IPS DF 6.9 (cell line): Measurements from ENCODE around the gene TBC1D22A.
"Not testable (repeated sequence)": the region's sequence is repeated elsewhere in the genome, so short reads cannot be mapped to it uniquely, and the experiment has no call there.

ENCODE experiments used
- DNase-seq: peaks from one replicate; pipeline ENCODE4 v3.0.0-alpha.2; 2013; ENCODE audit warnings: low read depth, low spot score
- H3K27ac ChIP-seq: one replicate; pipeline ENCODE4 v1.5.1; 2013; ENCODE audit warnings: low read length, control low read depth
- H3K27me3 ChIP-seq: 2 replicates; pipeline ENCODE4 v1.6.1; 2013; ENCODE audit warnings: mild to moderate bottlenecking, low read length; ENCODE audit not compliant: control insufficient read depth, insufficient read depth
- H3K36me3 ChIP-seq: 2 replicates; pipeline ENCODE4 v1.6.1; 2013; ENCODE audit warnings: low read length; ENCODE audit not compliant: control insufficient read depth, insufficient read depth
- H3K4me1 ChIP-seq: 2 replicates; pipeline ENCODE4 v1.6.1; 2013; ENCODE audit warnings: low read length; ENCODE audit not compliant: control insufficient read depth, insufficient read depth
- H3K4me3 ChIP-seq: 2 replicates; pipeline ENCODE4 v1.5.1; 2013; ENCODE audit warnings: mild to moderate bottlenecking, low read length
- H3K9me3 ChIP-seq: 2 replicates; pipeline ENCODE4 v1.6.1; 2013; ENCODE audit warnings: low read length, inconsistent platforms; ENCODE audit not compliant: control insufficient read depth, insufficient read depth
- WGBS: extraction: QIAGEN DNeasy Blood & Tissue Kit; methylation state at CpG from one replicate; pipeline ENCODE4 v1.1.7; 2013; ENCODE audit warnings: mixed read lengths, missing lambda C conversion rate; ENCODE audit not compliant: insufficient read length, insufficient coverage; 5-methylcytosine and 5-hydroxymethylcytosine counted together

The TBC1D22A gene

DNA sequence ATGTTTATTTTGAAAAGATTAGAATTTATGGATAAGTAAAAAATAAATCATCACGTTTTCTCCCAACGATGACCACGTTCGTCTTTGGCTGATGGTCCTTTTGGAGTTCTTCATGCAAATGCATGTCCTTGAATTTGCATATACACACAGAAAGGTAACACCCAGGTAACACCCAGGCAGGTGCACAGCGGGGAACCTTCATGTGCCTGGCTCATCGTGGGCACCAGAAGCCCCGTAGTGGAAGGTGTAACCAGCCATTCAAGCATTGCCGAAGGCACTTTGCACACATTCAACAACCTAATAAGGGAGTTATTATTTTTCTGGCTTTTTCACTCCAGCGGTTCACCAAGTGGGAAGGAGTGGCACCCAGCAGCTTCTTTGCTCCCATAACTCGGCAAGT lies 404.6 kb downstream of the TBC1D22A start:
- H3K9me3 ChIP-seq = peaks cover 1% of the 10 kb centered on the region; the same call in 1 of the 2 replicates
- H3K27me3 ChIP-seq = no peaks in the 10 kb centered on the region
- no peak overlapping the region for H3K4me3 ChIP-seq
- no peaks in the 10 kb centered on the region for H3K4me1 ChIP-seq
- DNase-seq = no peak
- no peaks in the 10 kb centered on the region; the same call in 1 of the 2 replicates for H3K36me3 ChIP-seq
- no peak overlapping the region for H3K27ac ChIP-seq
- WGBS = no CpG with 5 or more reads among the region's 10 CpGs

- no CpG with 5 or more reads among the region's 6 CpGs for WGBS
- DNase-seq, H3K9me3 ChIP-seq, H3K27ac ChIP-seq, H3K27me3 ChIP-seq, H3K4me1 ChIP-seq, H3K4me3 ChIP-seq, H3K36me3 ChIP-seq: not testable (repeated sequence)
Observed at GRCh38 chr22:47167921-47168320, 405.5 kb downstream of the TBC1D22A start.

DNA sequence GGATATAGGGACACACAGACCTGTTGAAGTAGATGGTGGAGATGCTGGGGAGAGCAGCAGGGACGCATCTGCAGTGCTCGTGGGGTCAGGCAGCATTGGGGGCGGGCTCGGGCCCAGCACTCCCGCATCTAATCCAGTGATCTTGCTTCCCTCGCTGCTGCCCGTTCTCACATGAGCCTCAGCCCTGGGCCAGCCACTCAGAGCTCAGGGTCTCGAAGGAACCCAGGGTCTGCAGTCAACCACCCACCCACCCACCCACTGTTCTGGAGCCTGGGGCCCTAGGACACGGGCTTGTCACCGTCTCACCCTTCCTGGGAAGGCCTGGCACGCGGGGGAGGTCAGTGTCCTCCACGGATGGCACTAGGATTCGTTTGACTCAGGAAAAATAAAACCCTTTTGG lies 406.0 kb downstream of the TBC1D22A start:
- no CpG with 5 or more reads among the region's 14 CpGs for WGBS
- no peaks in the 10 kb centered on the region; the same call in 1 of the 2 replicates for H3K36me3 ChIP-seq
- no peaks in the 10 kb centered on the region for H3K27me3 ChIP-seq
- no peak overlapping the region for H3K27ac ChIP-seq
- no peak for DNase-seq
- no peak overlapping the region for H3K4me3 ChIP-seq
- no peaks in the 10 kb centered on the region for H3K4me1 ChIP-seq
- peaks cover 1% of the 10 kb centered on the region; the same call in 1 of the 2 replicates for H3K9me3 ChIP-seq

DNA sequence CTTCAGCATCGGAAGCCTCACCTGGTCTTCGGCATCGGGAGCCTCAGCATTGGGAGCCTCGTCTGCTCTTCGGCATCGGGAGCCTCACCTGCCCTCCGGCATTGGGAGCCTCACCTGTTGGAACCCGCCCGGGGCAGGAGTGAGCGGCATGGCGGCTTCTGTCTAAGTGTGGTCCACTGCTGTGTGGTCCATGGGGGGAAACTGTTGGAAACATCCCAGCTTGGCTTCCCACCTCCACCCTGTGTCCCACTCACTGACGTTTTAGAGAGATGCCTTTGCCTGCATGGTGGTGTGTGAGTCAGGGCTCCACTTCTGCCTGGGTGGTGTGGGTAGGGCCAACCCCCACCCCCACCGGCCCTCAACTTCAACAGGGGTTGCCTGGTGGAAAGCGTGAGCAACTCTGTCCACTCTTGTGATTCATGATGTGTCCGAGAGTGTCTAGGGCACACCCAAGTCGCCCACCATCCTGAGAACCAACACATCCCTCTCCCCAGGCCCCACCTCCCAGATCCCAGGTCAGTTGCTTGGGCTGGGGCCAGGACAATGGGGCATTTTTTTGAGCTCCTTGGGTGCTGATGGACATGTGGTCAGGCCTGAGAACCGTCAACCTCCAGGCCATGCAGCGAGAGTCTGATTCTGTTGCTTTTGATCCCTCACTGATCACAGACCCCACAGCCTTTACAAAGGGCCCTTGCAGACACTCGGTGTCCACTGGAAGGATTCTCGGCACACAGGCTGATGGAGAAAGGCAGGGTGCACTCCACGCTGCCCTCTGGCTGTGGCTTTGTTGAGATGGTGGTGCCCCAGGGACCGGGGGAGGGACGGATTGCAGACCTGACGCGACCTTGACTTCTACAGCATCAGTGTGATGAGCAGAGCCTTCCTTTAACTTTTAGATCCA lies 406.7 kb downstream of the TBC1D22A start:
- H3K27ac ChIP-seq = no peak overlapping the region
- no peaks in the 10 kb centered on the region; the same call in 1 of the 2 replicates for H3K36me3 ChIP-seq
- H3K4me3 ChIP-seq = no peak overlapping the region
- H3K27me3 ChIP-seq = no peaks in the 10 kb centered on the region
- H3K4me1 ChIP-seq = no peaks in the 10 kb centered on the region
- H3K9me3 ChIP-seq = peaks cover 1% of the 10 kb centered on the region; the same call in 1 of the 2 replicates
- peak; percentile 18 for DNase-seq
- WGBS = no CpG with 5 or more reads among the region's 25 CpGs

GRCh38 chr22:47169801-47170140 lies 407.3 kb downstream of the TBC1D22A start:
- peaks cover 1% of the 10 kb centered on the region; the same call in 1 of the 2 replicates for H3K9me3 ChIP-seq
- no CpG with 5 or more reads among the region's 9 CpGs for WGBS

GRCh38 chr22:47170511-47171440 lies 408.3 kb downstream of the TBC1D22A start:
- not testable (repeated sequence) for H3K9me3 ChIP-seq, H3K4me3 ChIP-seq, DNase-seq, H3K27me3 ChIP-seq, H3K36me3 ChIP-seq, H3K27ac ChIP-seq, H3K4me1 ChIP-seq
- WGBS = no CpG with 5 or more reads among the region's 21 CpGs

More at GRCh38 chr22:47169801-47170140, 407.3 kb downstream of the TBC1D22A start:
- Histone ChIP-seq H3K4me1 (no peaks in the 10 kb centered on the region), H3K27ac (no peak overlapping the region), H3K36me3 (no peaks in the 10 kb centered on the region; the same call in 1 of the 2 replicates), H3K4me3 (no peak overlapping the region), H3K27me3 (no peaks in the 10 kb centered on the region)
- no peak for DNase-seq

DNA sequence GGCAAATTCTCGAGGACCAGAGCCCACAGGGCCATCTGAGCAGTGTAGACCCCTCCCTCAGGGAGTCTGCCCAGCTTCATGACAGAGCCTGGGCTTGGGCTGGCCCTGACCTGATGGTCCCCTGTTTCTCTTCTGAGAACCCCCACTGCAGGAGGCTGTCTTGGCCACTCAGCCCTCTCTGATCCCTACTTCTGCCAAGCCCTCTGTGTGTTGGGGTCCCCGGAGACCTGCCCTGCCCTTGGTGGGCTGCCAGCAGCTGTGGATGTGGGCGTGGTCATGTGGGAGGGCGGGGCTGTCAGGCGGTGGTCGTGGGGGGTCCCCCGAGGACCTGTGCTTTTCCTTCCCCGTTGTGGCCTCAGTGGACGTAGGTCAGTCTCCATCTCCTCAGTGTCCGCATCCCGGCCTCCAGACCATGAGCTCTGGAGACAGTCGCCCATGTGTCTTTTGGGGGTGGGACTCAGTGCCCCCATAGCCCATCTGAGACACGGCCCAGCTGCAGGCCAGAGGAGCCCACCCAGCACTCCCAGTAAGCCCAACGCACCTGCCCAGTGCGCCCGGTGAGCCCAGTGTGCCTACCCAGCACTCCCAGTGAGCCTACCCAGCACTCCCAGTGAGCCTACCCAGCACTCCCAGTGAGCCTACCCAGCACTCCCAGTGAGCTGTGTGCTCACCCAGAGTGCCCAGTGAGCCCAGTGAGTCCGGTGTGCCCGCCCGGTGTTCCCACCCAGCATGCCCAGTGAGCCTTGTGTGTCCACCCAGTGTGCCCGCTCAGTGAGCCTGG lies 409.2 kb downstream of the TBC1D22A start:
- peaks cover 1% of the 10 kb centered on the region for H3K9me3 ChIP-seq
- H3K27ac ChIP-seq = no peak overlapping the region
- no peak overlapping the region for H3K4me3 ChIP-seq
- H3K4me1 ChIP-seq = no peaks in the 10 kb centered on the region
- no CpG with 5 or more reads among the region's 20 CpGs for WGBS
- no peak for DNase-seq
- no peaks in the 10 kb centered on the region for H3K27me3 ChIP-seq
- H3K36me3 ChIP-seq = no peaks in the 10 kb centered on the region; the same call in 1 of the 2 replicates

DNA sequence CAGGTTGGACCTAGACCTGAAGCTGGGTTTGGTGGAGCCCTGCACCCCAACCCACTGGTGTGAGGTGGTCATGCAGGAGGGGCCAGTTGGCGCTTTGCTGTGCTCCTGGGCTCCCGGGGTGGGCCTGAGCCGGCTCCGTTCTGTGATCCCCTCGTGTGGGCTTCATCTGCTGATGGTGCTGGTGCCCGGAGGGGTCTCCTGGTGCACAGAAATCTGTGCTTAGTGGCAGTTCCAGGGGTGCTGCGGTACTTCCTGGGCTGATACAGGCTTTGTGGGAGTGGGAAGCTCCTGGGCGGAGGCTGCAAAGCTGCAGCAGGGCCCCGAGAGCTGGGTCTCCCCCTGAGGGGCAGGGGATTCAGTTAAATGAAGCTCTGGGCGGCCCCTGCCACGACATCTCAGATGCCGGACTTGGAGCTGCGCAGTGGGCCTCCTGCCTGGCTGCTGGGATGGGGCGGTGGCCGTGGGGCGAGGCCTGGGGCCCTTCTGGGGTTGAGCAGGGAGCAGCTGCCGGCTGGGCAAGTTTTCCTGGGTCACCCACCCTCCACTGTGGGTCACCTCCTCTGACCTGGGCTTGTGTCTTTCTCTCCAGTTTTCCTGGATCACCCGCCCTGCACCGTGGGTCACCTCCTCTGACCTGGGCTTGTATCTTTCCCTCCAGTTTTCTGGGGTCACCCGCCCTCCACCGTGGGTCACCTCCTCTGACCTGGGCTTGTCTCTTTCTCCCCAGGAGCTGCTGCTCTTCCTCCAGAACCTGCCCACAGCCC lies 410.5 kb downstream of the TBC1D22A start:
- Histone ChIP-seq H3K4me3 (no peak overlapping the region), H3K36me3 (no peaks in the 10 kb centered on the region; the same call in 1 of the 2 replicates), H3K9me3 (peaks cover 1% of the 10 kb centered on the region), H3K27me3 (no peaks in the 10 kb centered on the region), H3K4me1 (no peaks in the 10 kb centered on the region), H3K27ac (no peak overlapping the region)
- no CpG with 5 or more reads among the region's 21 CpGs for WGBS
- no peak for DNase-seq

DNA sequence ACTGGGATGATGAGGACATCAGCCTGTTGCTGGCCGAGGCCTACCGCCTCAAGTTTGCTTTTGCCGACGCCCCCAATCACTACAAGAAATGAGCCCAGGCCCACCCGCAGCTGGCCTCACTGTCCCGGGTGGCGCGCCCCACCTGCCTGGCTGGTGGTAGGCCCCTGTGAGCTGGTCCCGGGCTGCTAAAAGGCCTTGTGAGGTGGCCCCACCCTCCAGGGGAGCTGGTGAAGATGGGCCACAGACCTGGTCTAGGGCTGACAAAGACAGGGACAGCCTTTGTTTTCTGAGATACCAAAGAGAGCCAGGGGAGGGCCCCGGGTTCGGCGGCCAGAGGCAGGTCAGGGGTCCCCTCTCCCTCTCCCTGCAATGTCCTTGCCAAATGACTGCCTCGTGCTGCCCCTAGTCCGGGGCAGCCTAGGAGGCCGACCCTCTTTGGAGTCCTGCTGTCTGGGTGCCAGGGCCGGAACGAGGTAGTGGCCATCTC lies 411.1 kb downstream of the TBC1D22A start:
- WGBS = no CpG with 5 or more reads among the region's 17 CpGs
- H3K27me3 ChIP-seq = no peaks in the 10 kb centered on the region
- no peak overlapping the region for H3K27ac ChIP-seq
- H3K36me3 ChIP-seq = no peaks in the 10 kb centered on the region; the same call in 1 of the 2 replicates
- no peak overlapping the region for H3K4me3 ChIP-seq
- DNase-seq = no peak
- H3K4me1 ChIP-seq = no peaks in the 10 kb centered on the region
- peaks cover 1% of the 10 kb centered on the region for H3K9me3 ChIP-seq
